GM18858 (cell line): ENCODE data around the gene KCNJ4.
"Not testable (repeated sequence)": the region's sequence is repeated elsewhere in the genome, so short reads cannot be mapped to it uniquely, and the experiment has no call there.

Source experiments
- ATAC-seq: cut with Tn5 transposase; IDR thresholded peaks from one replicate; pipeline ENCODE4 v1.9.1; 2021; ENCODE audit not compliant: unreplicated experiment

Gene KCNJ4

DNA sequence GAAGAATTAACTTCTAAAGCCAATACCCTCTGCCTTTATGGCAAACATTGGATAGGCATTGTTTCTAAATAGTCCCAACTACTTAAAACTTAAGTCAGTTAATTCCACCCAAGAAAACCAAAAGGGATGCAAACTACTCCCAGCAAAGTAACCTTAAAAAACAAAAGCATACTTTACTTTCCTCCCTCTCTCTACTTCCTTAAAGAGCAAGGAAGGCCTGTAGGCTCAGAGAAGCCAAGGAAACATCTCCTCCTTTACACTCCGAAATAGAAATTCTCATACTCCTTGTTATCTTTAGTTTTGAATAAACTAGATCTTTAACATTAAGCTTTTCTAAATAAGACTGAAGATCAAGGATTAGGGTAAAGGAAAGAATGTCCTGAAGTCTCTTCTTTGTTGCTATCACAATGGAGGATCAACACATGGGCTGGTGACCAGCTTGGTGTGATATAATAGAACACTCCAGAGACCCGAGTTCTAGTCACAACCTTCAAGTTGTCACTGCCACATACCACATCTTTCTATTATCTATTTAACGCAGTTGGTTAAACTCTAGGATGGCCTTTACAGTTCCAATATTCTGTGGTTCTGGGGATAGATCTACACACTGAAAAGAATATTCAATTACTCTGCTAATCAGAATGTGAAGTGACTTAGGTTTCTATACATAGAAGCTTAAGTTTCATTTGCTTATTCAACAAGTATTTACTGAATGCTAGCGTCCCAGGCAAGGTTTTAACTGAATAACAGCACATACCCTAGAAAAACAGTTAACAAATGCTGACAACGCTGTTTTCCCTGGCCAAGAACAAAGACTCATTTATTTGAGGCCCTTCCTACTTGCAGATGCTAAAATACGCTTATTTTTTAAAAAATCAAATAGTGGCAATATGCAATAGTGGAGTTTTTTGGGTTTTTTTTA lies 66.2 kb downstream of the KCNJ4 start:
- not testable (repeated sequence) for ATAC-seq

- not testable (repeated sequence) for ATAC-seq
Observed at GRCh38 chr22:38386918-38387317, 68.1 kb downstream of the KCNJ4 start.

DNA sequence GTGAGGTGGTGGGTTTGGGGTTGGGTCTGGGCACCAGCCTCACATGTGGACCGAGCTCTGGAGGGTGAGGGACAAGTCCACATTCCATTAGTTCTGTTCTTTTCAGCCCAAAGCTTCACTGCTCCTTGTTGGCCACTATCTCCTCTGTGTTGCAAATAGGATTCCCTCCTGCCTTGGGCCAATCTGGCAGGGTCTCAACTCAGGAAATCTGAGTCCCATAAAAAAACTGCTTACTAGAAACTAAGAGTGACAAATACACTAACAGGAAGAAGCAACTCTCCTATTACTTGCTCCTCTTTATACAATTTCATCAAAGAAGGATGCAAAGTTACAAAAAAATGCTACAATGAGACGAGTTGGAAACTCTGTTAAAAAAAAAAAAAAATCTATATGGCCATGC lies 71.6 kb downstream of the KCNJ4 start:
- no peak for ATAC-seq

GRCh38 chr22:38381371-38381770 lies 73.6 kb downstream of the KCNJ4 start:
- ATAC-seq: not testable (repeated sequence)
